HepG2 (cell line): ENCODE data around the gene TNFAIP3. TPM values are rescaled to one million over a fixed set of nuclear protein-coding genes. Genes with fewer than 3 reads are reported as not detected.

ENCODE experiments used
- ATAC-seq: fragments of 200-7000 bp; cut with Tn5 transposase; 3 replicates; pipeline ENCODE4 v1.9.1; 2020; ENCODE audit warnings: mild to moderate bottlenecking, moderate library complexity
- BruUV-seq: library from RNA; stranded (reverse); fragments of 400-500 nt; replicated peaks from 2 replicates; lab custom pipeline; 2021; lab: Mats Ljungman, UMichigan
- CTCF ChIA-PET: fragments of 300-600 bp; formaldehyde crosslinking; extraction: SDS; loops from one replicate; lab custom pipeline; 2021; ENCODE audit warnings: low total read pairs, inconsistent platforms, low intra/inter-chr PET ratio; lab: Yijun Ruan, JAX
- POLR2A ChIA-PET: fragments of 350-600 bp; sonication (Branson Sonifier 250); formaldehyde crosslinking; loops from one replicate; lab custom pipeline; 2020; ENCODE audit warnings: antibody characterized with exemption, inconsistent platforms; lab: Yijun Ruan, JAX
- DNase-seq: peaks from one replicate; pipeline ENCODE4 v3.0.0-alpha.2; 2015; ENCODE audit warnings: low spot score
- FAIRE-seq: peaks from 3 replicates; lab custom pipeline; 2011; peaks lifted over from hg19 to GRCh38; lab: Jason Lieb, UNC
- H2AFZ ChIP-seq: one replicate; pipeline ENCODE4 v1.6.1; 2011; ENCODE audit warnings: low read length, inconsistent platforms
- H3K27ac ChIP-seq: fragments of 300-600 bp; 3 replicates; pipeline ENCODE4 v1.8.0; 2011; ENCODE audit warnings: mixed run types, mild to moderate bottlenecking, mixed read lengths, low read length, inconsistent platforms; ENCODE audit not compliant: insufficient read depth; ENCODE audit errors: extremely low read length
- H3K27me3 ChIP-seq, 2 experiments: fragments of 200-600 bp in 1 of 2; 2 replicates in 1 of 2; 3 replicates in 1 of 2; pipeline versions ENCODE4 v1.6.0 to v1.8.0; 2011; ENCODE audit warnings: low read length in 2 of 2, mild to moderate bottlenecking in 2 of 2, moderate library complexity in 2 of 2, inconsistent platforms in 1 of 2; ENCODE audit not compliant: insufficient read depth in 2 of 2, control insufficient read depth in 1 of 2
- H3K36me3 ChIP-seq, 2 experiments: fragments of 200-600 bp in 1 of 2; replicated peaks in 1 of 2; 2 replicates in 1 of 2; 3 replicates in 1 of 2; pipeline versions ENCODE4 v1.5.1 to v1.8.0; 2011; ENCODE audit warnings: low read length in 2 of 2, inconsistent platforms in 1 of 2; ENCODE audit not compliant: insufficient read depth in 2 of 2, control insufficient read depth in 1 of 2
- H3K4me1 ChIP-seq: 2 replicates; pipeline ENCODE4 v1.5.1; 2012; ENCODE audit warnings: low read length, inconsistent platforms; ENCODE audit not compliant: insufficient read depth
- H3K4me2 ChIP-seq: 2 replicates; pipeline ENCODE4 v1.6.0; 2011; ENCODE audit warnings: low read depth, low read length, inconsistent platforms
- H3K4me3 ChIP-seq, 3 experiments: fragments of 200-600 bp in 1 of 3; sonication (generic), shearing (Covaris generic) in 1 of 3; replicated peaks in 1 of 3; 2 replicates each; pipeline ENCODE4 v1.5.1; 2011 to 2016; ENCODE audit warnings: low read length in 3 of 3, inconsistent platforms in 2 of 3, low read depth in 2 of 3, mild to moderate bottlenecking in 2 of 3, control low read depth in 1 of 3, mixed read lengths in 1 of 3; ENCODE audit not compliant: insufficient read depth in 1 of 3
- H3K79me2 ChIP-seq: one replicate; pipeline ENCODE4 v1.6.1; 2011; ENCODE audit warnings: low read length, inconsistent platforms; ENCODE audit not compliant: insufficient read depth
- H3K9ac ChIP-seq: 2 replicates; pipeline ENCODE4 v1.6.0; 2011; ENCODE audit warnings: mild to moderate bottlenecking, low read depth, low read length, inconsistent platforms; ENCODE audit not compliant: insufficient read depth
- H3K9me3 ChIP-seq: 2 replicates; pipeline ENCODE4 v1.5.1; 2012; ENCODE audit warnings: mild to moderate bottlenecking, low read length
- H4K20me1 ChIP-seq: 2 replicates; pipeline ENCODE4 v1.6.0; 2011; ENCODE audit warnings: inconsistent platforms, mild to moderate bottlenecking, low read length, moderate library complexity; ENCODE audit not compliant: insufficient read depth
- ESRRA ChIP-seq: sonication (generic); formaldehyde crosslinking; IDR thresholded peaks from 2 replicates; pipeline ENCODE4 v1.5.1; 2020; ENCODE audit warnings: mild to moderate bottlenecking, low read depth, missing genetic modification reagents
- GLMP ChIP-seq: sonication (generic); formaldehyde crosslinking; IDR thresholded peaks from 2 replicates; pipeline ENCODE4 v1.9.0; 2021; ENCODE audit warnings: missing genetic modification reagents, mild to moderate bottlenecking, borderline replicate concordance
- HDAC1 ChIP-seq: sonication (generic); formaldehyde crosslinking; IDR thresholded peaks from 2 replicates; pipeline ENCODE4 v1.5.1; 2020; ENCODE audit warnings: mild to moderate bottlenecking, missing genetic modification reagents
- JUND ChIP-seq: sonication (generic); formaldehyde crosslinking; IDR thresholded peaks from 2 replicates; pipeline ENCODE4 v1.8.0; 2022; ENCODE audit warnings: mild to moderate bottlenecking, missing genetic modification reagents
- MED13 ChIP-seq: sonication (generic); formaldehyde crosslinking; IDR thresholded peaks from 2 replicates; pipeline ENCODE4 v1.5.0; 2020; ENCODE audit warnings: missing genetic modification reagents
- MLX ChIP-seq: IDR thresholded peaks from 2 replicates; pipeline ENCODE4 v1.6.1; 2016
- PBX2 ChIP-seq: IDR thresholded peaks from 2 replicates; pipeline ENCODE4 v1.6.1; 2016; ENCODE audit warnings: control low read depth
- RARA ChIP-seq: IDR thresholded peaks from 2 replicates; pipeline ENCODE4 v1.6.1; 2016; ENCODE audit warnings: missing genetic modification reagents, missing compliant biosample characterization
- RBAK ChIP-seq: sonication (generic); formaldehyde crosslinking; IDR thresholded peaks from 2 replicates; pipeline ENCODE4 v1.5.1; 2020; ENCODE audit warnings: mild to moderate bottlenecking, missing genetic modification reagents
- REPIN1 ChIP-seq: sonication (generic); formaldehyde crosslinking; IDR thresholded peaks from 2 replicates; pipeline ENCODE4 v1.8.0; 2022; ENCODE audit warnings: missing genetic modification reagents, low read depth, mild to moderate bottlenecking, borderline replicate concordance
- SIX1 ChIP-seq: sonication (generic); formaldehyde crosslinking; IDR thresholded peaks from 2 replicates; pipeline ENCODE4 v1.4.0; 2020; ENCODE audit warnings: missing genetic modification reagents, borderline replicate concordance
- SMYD3 ChIP-seq: sonication (generic); formaldehyde crosslinking; IDR thresholded peaks from 2 replicates; pipeline ENCODE4 v1.8.1; 2023; ENCODE audit warnings: mild to moderate bottlenecking, missing genetic modification reagents
- TCF12 ChIP-seq, 2 experiments: fragments of 450-650 bp in 1 of 2; sonication (generic) in 1 of 2; formaldehyde crosslinking in 1 of 2; IDR thresholded peaks; 2 replicates each; pipeline versions ENCODE4 v1.6.1 to v1.8.0; 2017 to 2022; ENCODE audit warnings: antibody characterized with exemption in 1 of 2, mild to moderate bottlenecking in 1 of 2, missing genetic modification reagents in 1 of 2, moderate library complexity in 1 of 2
- ZFP82 ChIP-seq: sonication (generic); formaldehyde crosslinking; IDR thresholded peaks from 2 replicates; pipeline ENCODE4 v1.5.1; 2020; ENCODE audit warnings: mild to moderate bottlenecking, missing genetic modification reagents, borderline replicate concordance
- ZNF232 ChIP-seq: sonication (generic); formaldehyde crosslinking; IDR thresholded peaks from 2 replicates; pipeline ENCODE4 v1.4.0; 2020; ENCODE audit warnings: missing genetic modification reagents, borderline replicate concordance
- ZNF260 ChIP-seq: sonication (generic); formaldehyde crosslinking; IDR thresholded peaks from 2 replicates; pipeline ENCODE4 v1.4.0; 2020; ENCODE audit warnings: missing genetic modification reagents, low read depth, mild to moderate bottlenecking, borderline replicate concordance
- ZNF569 ChIP-seq: sonication (generic); formaldehyde crosslinking; IDR thresholded peaks from 2 replicates; pipeline ENCODE4 v1.5.0; 2020; ENCODE audit warnings: mild to moderate bottlenecking, missing genetic modification reagents, moderate library complexity, borderline replicate concordance
- WGBS: methylation state at CpG from one replicate; pipeline ENCODE4 v1.1.6; 2017; ENCODE audit warnings: low lambda C conversion rate; 5-methylcytosine and 5-hydroxymethylcytosine counted together
- in situ Hi-C: cut with HindIII; loops from 2 replicates; pipeline ENCODE4 v1.10.0; 2017; ENCODE audit warnings: low pct_unique_long_range_greater_than_20kb; ENCODE audit not compliant: extremely low pct_ligation_motif_present
- intact Hi-C: fragments of 100-400 bp; cut with micrococcal nuclease; formaldehyde crosslinking; loops from one replicate; pipeline ENCODE4 v1.10.0; 2022; ENCODE audit not compliant: unreplicated experiment
- polyA plus RNA-seq, 8 experiments: library from polyadenylated mRNA; depleted of rRNA in 3 of 8; stranded (reverse) in 7 of 8; unstranded in 1 of 8; fragments of >200 nt; fragmentation: Illumina TruSeq in 4 of 8; extraction: Trizol in 4 of 8; gene quantifications; 2 replicates each; pipeline versions ENCODE4 v1.2.1 to v1.2.3, GENCODE V29; 2011 to 2016; ENCODE audit warnings: low read depth in 4 of 8, missing spikeins in 1 of 8, mixed read lengths in 1 of 8; ENCODE audit not compliant: insufficient read depth in 1 of 8
- total RNA-seq, 5 experiments: library from RNA; depleted of rRNA; stranded (reverse); fragments of >200 nt; fragmentation: Illumina TruSeq; extraction: Trizol; gene quantifications; 2 replicates each; pipeline ENCODE4 v1.2.3, GENCODE V29; 2016; ENCODE audit warnings: low read depth in 1 of 5

Gene TNFAIP3
- total and polyA plus RNA-seq, 2 of the 13 experiments (the other 11 are each of a cell fraction or from before 2014, with no cell fraction given) = 28.2 to 47.1 TPM

GRCh38 chr6:137896647-137897046, 29.6 kb downstream of the TNFAIP3 start:
- ATAC-seq (no peak), FAIRE-seq (no peak), DNase-seq (no peak)
- no peak overlapping the region for H2AFZ ChIP-seq
- no peak overlapping the region for H3K4me2 ChIP-seq
- in situ Hi-C loops (no loop called here), intact Hi-C loops (no loop called here)
- no TSS peak for BruUV-seq
- H3K4me1 ChIP-seq = peaks cover 7% of the 10 kb centered on the region
- TF ChIP-seq RBAK (CRISPR knock-in tag) (no peak), REPIN1 (no peak), ZNF232 (CRISPR knock-in tag) (no peak), RARA (CRISPR knock-in tag) (no peak), MLX (CRISPR knock-in tag) (no peak), ZNF260 (CRISPR knock-in tag) (no peak), ESRRA (CRISPR knock-in tag) (no peak), ZFP82 (CRISPR knock-in tag) (no peak), PBX2 (no peak), SIX1 (CRISPR knock-in tag) (no peak), JUND (CRISPR knock-in tag) (no peak), MED13 (CRISPR knock-in tag) (no peak), HDAC1 (no peak), TCF12 (IDR thresholded peaks at IDR 0.05) (no peak), TCF12 (CRISPR knock-in tag; IDR thresholded peaks at IDR 0.05) (no peak), ZNF569 (CRISPR knock-in tag) (no peak), SMYD3 (CRISPR knock-in tag) (no peak), GLMP (no peak)
- CTCF ChIA-PET = no interaction called here
- WGBS = 37% methylated on average over 3 of the region's 3 CpGs
- H3K79me2 ChIP-seq = no peaks in the 10 kb centered on the region
- no peaks in the 10 kb centered on the region for H3K9me3 ChIP-seq
- no peak overlapping the region for H3K9ac ChIP-seq
- no peaks in the 10 kb centered on the region for H3K36me3 ChIP-seq
- POLR2A ChIA-PET = no interaction called here
- no peak overlapping the region for H3K4me3 ChIP-seq
- H3K27ac ChIP-seq = no peak overlapping the region
- no peaks in the 10 kb centered on the region; a peak in 1 of 5 replicates for H3K27me3 ChIP-seq
- H4K20me1 ChIP-seq = no peaks in the 10 kb centered on the region
